Measurements from ENCODE around the gene A1BG.
"Not testable (repeated sequence)": the region's sequence is repeated elsewhere in the genome, so short reads cannot be mapped to it uniquely, and the experiment has no call there.

The A1BG gene

DNA sequence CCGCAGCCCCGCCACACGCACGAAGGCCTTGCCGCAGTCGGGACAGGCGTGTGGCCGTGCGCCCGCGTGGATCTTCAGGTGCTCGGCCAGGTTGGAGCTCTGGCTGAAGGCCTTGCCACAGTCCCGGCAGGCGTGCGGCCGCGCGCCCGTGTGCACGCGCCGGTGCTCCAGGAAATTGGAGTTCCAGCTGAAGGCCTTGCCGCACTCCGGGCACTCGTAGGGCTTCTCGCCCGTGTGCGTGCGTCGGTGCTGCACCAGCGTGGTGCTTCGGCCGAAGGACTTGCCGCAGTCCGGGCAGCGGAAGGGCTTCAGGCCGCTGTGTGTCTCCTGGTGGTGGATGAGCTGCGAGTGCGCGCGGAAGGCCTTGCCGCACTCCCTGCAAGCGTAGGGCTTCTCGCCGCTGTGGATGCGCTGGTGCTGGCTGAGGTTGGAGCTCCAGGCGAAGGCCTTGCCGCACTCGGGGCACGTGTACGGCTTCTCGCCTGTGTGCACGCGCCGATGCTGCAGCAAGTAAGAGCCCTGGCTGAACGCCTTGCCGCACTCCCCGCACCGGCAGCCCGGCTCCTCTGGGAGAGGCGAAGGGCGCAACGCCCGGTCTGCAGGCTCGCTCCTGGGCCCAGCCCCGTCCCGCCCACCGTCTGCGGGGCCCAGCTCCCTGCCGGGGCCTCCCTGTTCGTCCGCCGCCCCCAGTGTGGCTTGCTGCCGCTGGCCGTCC is 3.6 kb upstream of the A1BG start:
- DNase-seq (ENCODE audit: low read depth): no peak

DNA sequence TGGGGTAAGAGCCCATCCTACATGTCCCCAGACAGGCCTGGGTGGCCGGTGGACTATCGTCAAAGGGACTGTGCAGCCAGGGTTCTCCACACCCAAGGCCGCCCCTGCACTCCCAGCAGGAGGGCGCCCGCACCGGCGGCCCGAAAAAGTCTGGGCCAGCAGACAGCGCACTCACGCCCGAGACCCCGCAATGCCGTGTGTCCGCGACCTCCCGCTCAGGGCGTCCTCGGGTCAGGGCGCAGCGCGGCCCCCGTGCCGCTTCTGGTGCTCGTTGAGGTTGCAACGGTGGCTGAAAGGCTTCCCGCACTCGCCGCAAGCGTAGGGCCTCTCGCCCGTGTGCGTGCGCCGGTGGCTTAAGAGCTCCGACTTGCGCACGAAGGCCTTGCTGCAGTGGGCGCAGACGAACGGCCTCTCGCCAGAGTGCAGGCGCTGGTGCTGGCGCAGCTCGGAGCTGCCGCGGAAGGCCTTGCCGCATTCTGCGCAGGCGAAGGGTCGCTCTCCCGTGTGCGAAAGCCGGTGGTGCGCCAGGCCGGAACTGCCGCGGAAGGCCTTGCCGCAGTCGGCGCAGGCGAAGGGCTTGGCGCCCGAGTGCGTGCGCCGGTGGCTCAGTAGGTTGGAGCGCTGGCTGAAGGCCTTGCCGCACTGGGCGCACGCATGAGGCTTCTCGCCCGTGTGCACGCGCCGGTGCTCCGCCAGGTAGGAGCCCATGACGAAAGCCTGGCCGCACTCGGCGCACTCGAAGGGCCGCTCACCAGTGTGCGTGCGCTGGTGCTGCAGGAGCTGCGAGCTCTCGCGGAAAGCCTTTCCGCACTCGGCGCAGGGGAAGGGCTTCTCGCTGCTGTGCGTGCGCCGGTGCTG is 2.8 kb upstream of the A1BG start:
- no peak for DNase-seq (ENCODE audit: low read depth)

DNA sequence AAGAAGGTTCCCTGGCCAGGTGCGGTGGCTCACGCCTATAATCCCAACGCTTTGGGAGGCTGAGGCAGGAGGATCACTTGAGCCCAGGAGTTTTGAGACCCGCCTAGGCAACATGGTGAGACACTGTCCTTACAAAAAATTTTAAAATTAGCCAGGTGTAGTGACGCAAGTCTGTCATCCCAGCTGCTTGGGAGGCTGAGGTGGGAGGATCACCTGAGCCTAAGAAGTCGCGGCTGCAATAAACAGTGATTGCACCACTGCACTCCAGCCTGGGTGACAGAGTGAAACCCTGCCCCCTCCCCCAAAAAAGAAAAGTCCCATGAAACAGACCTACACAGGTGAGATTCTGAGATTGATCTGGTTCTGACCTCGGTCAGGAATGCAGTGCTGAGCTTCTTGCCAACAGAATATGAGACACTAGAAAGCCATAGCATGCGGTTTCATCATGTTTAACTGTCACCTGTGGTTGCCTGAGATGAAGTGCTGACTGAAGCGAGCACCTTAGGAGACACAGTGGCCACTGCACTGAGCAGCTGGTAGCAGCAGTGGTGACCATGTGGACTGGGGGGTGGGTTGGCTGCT is 2.0 kb upstream of the A1BG start:
- DNase-seq (ENCODE audit: low read depth): no peak

DNA sequence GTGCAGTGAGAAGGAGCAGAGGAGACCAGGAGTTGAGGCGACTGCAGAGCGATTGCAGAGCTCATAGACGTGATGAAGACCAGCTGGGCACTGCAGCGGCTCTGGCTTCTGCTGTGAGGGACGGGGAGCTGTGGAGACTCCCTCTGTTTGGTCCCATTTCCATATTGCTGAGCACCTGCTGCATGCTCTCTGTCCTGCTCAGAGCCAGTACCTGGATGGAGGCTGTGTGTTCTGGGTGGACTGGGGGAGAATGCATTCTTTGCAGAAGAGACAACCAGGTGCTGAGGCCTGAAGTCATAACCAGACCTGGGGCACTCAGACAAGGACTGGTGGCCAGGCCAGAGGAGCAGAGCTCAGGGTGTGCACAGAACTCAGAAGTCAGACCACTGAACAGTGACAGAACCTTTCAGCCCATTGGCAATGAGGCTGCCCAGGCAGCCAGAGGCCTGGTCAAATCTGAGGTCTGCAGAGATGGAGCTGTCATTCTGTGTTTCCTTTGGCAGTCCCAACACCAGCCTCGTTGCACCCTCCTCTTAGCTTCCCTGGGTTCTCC is 1.3 kb upstream of the A1BG start:
- no peak for DNase-seq (ENCODE audit: low read depth)

DNA sequence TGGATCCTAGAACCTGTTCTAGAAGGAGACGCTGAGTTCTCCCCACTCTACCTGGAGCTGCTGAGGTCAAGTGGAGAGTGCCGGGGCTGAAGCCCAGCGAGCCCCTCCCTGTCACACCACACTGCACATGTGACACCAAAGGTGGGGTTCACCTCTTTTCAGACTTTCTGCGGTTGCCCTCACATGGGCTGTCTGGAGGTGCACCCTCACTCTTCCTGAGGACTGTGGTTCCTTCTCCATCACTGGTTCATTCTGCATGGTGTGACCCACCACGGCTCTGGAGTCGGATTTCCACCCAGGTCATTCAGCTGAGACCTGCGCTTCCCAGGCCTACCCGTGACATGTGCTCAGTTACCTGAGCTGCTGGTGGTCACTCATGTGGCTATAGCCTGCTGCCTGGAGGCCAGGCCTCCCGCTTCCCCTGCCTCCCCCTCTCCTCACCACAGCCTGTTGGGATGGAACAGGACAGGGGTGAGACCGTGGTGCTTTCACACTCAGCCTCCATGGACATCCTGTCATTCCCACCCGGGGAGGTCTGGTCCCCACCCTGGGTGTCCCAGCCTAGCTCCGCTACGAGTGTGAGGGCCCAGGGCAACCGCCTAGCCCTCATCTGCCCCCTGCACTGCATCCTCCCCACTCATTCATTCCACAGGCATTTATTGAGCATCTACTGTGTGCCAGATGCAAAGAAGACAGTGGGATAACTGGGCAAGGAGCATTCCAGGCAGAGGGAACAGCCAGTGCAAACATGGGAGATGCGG is 605 bp upstream of the A1BG start:
- DNase-seq (ENCODE audit: low read depth): no peak

DNA sequence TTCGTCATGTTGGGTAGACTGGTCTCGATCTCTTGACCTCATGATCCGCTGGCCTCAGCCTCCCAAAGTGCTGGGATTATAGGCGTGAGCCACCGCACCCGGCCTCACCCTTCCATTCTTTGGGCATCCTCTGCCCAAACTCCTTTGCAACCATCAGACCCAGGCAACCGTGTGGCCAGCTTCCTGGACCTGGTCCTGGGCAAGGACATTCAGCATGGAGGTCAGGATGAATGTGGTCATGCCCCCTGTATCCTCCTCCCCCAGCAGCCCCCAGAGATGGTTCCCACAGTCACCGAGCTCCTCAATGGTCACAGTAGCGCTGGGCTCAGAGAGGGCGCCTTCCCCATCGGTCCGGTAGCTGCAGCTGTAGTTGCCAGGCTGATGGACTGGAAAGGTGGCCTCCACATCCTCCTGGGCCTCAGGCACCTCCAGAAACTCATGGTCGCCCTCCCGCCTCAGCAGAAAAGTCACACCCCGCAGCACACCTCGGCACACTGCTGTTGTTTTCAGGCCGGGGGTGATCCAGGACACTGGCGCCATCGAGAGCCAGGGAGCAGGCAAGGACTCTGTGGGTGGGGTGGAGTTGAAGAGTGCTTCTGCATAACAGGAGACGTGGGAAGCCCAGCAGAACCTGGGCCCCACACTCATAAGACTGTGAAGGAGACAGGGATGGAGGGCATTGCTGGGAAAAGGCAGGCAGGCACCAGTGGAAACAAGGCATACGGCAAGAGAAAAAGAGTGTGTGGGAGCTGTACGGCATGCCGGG is 1.1 kb downstream of the A1BG start:
- no peak for DNase-seq (ENCODE audit: low read depth)

DNA sequence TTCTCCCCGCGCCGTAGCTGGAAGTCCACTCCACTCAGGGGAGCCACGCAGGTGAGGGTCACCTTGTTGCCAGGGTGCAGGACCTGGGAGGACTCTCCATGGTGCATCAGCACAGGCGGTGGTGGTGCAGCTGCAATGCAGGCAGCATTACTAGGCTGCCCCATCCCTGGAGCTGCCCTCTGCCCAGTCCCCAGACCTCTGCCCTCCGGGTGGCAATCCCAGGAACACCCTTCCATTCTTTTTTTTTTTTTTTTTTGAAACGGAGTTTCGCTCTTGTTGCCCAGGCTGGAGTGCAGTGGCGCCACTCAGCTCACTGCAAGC is 1.8 kb downstream of the A1BG start:
- DNase-seq (ENCODE audit: low read depth): no peak

DNA sequence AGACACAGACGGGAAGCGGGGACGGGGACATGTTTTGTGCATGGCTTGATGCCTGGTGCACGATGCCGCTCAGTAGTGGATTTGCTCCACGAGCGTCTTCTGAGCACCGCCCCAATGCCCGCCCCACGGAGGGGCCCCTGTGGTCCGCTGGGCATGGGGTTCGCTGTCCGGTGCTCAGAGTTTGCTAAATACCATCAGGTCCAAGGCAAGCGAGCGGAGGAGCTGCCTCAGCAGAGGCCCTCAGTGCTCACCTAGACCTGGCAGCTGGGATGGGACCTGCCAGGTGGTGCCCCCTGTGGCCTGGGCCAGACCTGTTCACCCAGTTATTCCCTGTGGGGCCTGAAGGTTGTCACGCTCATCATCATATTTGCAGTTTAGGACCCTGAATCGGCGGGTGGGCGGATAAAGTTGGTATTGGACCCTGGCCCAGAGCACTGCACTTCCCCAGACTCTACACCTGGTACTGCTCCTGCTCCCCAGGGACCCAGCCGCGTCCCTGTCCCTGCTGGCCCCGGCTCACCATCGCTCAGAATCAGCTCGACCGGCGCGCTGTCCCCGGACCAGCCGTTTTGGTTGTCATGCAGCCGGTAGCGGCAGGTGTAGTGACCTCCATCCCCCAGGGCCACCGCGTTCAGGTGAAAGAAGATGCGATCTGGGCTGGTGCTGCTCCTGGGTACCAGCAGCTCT is 2.3 kb downstream of the A1BG start:
- no peak for DNase-seq (ENCODE audit: low read depth)

DNA sequence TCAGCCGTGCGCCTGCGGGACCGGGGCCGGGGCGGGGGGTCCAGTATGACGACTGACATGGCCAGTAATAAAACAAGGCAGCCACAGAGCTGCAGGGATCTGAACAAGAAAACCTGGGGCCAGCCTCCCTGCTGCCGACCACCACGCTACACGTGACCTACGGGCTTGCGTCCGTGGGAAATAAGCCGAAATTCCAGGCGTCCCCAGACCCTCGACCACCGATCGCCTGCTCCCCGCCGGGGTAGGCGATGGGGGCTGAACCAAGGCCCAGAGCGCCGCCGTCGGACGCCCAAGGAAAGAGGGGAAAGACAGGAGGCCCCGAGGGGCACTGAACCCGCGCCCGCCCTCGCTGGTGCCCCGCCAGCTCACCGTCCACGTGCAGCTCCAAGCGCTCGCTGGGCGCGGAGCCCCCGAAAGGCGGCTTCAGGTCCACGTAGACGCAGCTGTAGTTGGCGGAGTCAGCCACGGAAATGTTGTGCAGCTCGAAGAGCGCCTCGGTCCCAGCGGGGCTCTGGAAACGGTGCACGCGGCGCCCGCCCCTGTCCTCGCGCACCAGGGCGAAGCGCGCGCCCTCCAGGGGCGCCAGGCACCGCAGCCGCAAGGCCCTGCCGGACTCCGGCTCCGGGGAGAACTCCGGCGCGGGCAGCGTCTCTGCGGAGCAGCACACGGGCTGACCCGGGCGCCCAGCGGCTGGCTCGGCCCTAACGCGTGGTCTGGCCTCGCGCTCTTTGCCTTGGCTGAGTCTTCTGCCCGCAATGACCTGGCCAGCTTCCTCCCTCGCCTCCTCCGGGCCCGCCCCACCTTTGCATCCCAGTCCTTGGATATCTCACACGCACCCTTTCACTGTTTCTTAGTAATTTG is 3.1 kb downstream of the A1BG start:
- DNase-seq (ENCODE audit: low read depth): no peak

DNA sequence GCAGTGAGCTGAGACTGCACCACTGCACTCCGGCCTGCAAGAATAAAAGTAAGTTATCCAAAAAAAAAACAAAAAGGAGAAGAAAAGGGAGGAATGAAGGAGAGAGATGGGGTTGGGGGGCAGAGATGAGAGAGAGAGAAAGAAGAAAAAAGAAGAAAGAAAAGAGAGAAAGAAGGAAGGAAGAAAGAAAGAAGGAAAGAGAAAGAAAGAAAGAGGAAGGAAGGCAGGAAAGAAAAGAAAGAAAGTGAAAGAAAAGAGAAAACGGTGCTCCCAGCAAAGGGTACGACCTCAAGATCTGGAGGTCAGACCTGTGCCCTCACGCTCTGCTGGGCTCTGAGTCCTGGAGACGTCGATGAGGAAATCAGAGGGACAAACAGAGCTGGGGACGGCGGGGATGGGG is 3.7 kb downstream of the A1BG start:
- DNase-seq (ENCODE audit: low read depth): no peak

DNA sequence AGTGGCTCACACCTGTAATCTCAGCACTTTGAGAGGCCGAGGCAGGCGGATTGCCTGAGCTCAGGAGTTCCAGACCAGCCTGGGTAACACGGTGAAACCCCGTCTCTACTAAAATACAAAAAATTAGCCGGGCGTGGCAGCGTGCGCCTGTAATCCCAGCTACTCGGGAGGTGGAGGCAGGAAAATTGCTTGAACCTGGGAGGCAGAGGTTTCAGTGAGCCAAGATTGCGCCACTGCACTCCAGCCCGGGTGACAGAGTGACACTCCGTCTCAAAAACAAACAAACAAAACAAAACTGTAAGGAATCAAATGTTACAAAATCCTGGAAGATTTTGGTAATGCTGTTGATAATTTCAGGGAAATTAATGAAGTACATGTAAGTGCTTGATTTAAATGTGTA is 5.2 kb downstream of the A1BG start:
- DNase-seq (ENCODE audit: low read depth): not testable (repeated sequence)

DNA sequence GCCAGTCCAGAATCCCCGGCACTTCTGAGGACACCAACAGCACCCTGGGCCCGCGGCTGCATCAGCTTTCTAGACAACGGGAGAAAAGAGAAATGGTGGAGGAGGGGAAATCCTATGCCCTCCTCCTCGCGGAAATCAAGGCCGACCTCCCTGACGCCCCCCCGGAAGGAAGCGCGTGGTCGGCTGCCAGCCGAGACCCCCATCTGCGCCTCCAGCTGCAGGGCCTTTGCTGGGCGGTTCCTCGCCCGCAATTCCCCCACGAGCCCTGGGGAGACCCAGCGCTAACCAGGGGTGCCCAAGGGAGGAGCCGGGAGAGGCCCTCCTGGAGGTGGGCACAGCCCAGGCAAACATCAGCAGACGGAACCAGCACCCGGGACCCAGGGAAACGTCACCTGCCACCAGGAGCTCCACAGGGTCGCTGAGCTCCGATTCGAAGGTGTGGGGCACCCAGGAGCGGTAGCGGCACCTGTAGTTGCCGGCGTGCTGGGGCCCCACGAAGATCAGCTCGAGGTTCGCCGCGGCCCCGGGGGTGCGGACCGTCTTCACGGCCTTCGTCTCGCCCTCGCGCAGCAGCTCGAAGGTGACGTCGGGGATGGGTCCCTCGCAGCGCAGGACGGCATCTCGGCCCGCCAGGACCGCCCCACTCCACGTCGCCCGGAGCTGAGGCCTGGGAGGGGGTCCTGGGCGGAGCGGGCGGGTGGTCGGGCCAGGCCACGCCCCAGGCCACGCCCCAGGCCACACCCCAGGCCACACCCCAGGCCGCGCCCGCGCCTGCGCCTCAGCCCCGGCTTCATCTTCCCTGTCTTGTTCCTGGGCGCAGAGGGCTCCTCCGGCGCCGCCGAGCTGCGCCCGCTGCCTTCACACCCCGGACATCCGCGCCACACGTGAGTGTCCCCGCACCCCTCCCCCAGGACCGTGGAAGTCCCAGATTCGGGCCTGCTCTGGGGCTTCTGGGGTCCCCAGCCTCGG is 6.0 kb downstream of the A1BG start:
- DNase-seq (ENCODE audit: low read depth): peak; percentile 49

DNA sequence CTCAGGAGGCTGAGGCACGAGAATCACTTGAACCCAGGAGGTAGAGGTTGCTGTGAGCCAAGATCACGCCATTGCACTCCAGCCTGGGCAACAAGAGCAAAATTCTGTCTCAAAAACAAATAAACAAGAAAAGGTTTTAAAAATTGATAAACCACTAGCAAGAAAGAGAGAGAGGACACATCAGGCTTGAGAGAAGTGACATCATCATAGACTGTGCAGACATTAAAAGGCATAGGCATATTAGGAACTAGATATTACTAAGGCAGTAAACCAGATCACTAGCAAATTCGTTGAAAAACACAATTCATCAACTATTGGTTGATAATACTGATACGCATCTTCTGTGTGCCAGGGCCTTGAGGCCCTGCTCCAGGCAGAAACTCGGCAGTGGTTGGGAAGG is 7.7 kb downstream of the A1BG start:
- no peak for DNase-seq (ENCODE audit: low read depth)

DNA sequence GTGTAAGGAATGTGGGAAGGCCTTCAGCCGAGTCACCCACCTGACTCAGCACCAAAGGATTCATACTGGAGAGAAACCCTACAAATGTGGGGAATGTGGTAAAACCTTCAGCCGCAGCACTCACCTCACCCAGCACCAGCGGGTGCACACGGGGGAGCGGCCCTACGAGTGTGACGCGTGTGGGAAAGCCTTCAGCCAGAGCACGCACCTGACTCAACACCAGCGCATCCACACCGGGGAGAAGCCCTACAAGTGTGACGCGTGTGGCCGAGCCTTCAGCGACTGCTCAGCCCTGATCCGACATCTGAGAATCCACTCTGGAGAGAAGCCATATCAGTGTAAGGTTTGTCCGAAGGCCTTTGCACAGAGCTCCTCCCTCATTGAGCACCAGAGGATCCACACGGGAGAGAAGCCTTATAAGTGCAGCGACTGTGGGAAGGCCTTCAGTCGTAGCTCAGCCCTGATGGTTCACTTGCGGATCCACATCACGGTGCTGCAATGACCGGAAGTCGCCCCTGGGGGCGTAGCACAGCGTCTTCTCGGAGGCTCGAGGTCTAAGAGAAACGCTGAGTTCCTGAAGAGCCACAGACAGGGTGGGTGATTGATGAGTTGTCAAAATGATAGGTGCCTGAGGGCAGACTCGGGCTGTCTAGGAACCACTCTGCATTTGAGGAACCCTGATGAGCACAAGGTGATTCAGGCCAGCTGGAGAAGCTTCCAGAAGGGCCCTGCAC is 14.3 kb downstream of the A1BG start:
- no peak for DNase-seq (ENCODE audit: low read depth)

DNA sequence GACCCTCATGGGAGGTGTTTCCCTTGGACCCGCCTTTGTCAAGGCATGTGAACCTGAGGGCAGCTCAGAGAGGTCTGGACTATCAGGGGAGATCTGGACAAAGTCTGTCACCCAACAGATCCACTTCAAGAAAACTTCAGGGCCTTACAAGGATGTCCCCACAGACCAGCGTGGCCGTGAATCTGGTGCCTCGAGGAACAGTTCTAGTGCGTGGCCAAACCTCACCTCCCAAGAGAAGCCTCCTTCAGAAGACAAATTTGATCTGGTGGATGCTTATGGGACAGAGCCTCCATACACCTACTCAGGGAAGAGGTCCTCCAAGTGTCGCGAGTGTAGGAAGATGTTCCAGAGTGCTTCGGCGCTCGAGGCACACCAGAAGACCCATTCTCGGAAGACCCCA is 15.0 kb downstream of the A1BG start:
- no peak for DNase-seq (ENCODE audit: low read depth)

DNA sequence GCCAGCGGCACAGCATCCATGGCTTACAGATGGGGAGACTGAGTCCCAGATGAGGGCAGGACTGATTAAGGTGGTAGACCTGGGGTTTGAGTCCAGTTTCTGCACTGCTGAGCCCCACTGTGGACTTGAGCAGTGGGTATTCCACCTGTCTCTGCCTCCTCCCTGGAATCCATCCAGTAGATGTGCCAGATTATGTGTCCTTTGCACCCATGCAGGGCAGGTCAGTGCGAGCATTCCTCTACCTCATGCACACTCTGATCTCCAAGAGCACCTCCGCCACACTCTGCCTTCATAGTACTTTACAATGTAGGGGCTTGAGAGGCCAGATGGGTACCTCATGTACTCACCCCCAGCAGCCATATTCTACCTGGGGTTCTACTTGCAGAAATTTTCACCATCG is 16.5 kb downstream of the A1BG start:
- DNase-seq (ENCODE audit: low read depth): no peak

DNA sequence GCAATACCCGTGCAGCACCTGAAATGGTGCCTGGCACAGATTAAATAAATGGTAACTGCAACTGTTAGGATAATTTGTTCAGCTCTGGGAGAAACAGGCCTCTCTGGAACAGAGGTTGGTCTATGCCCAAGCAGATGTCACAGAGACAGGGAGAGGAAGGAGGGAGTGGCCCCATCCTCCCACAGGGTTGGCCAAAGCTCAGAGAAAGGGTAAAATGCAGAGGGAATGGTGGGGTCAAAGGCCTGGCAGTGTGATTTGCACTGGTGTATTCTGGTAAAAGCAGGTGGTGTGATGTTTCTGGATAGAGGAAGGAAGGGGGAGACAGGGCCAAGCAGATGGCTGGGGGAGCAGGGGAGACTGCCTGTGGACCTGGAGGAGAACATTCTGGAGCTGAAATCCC is 17.1 kb downstream of the A1BG start:
- DNase-seq (ENCODE audit: low read depth): no peak

DNA sequence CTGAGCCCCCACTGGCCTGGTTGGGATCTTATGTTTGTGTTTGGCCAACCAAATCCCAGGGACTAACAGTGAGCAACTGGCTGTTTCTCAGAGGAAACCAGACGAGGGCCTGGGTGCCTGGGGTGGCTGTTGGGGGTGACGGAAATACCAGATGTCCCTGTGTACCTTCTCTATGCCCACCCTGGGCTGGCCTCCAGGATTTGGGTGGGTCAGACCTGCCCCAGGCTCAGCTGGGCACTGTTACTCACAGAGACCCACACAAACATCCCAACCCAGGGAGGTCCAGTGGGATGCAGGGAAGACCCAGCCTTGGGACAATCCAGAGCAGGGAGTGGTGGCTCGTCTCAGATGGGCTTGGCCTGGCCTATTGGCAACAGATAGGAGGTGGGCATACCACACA is 17.7 kb downstream of the A1BG start:
- DNase-seq (ENCODE audit: low read depth): no peak

Measured in fibroblast of the conjunctiva (primary cell).